Keratinocyte (primary cell): ENCODE data around the gene ARX.

Experiments
- EZH2 ChIP-seq: IDR thresholded peaks from one replicate; pipeline ENCODE4 v1.6.1; 2012; ENCODE audit warnings: inconsistent platforms, mild to moderate bottlenecking, low read length, moderate library complexity
- TF ChIP-seq, protein P1 (sequence below), 3 experiments: IDR thresholded peaks in 1 of 3; conservative IDR thresholded peaks in 1 of 3; optimal IDR thresholded peaks in 1 of 3; 2 replicates in 2 of 3; 3 replicates in 1 of 3; pipeline versions ENCODE3 to v1.5.1; 2011; ENCODE audit warnings: low read length in 3 of 3, mild to moderate bottlenecking in 3 of 3, moderate library complexity in 2 of 3, control low read depth in 1 of 3, inconsistent platforms in 1 of 3; ENCODE audit not compliant: insufficient read depth in 2 of 3; ENCODE audit errors: extremely low read depth in 1 of 3

- TF ChIP-seq, protein P1, sequence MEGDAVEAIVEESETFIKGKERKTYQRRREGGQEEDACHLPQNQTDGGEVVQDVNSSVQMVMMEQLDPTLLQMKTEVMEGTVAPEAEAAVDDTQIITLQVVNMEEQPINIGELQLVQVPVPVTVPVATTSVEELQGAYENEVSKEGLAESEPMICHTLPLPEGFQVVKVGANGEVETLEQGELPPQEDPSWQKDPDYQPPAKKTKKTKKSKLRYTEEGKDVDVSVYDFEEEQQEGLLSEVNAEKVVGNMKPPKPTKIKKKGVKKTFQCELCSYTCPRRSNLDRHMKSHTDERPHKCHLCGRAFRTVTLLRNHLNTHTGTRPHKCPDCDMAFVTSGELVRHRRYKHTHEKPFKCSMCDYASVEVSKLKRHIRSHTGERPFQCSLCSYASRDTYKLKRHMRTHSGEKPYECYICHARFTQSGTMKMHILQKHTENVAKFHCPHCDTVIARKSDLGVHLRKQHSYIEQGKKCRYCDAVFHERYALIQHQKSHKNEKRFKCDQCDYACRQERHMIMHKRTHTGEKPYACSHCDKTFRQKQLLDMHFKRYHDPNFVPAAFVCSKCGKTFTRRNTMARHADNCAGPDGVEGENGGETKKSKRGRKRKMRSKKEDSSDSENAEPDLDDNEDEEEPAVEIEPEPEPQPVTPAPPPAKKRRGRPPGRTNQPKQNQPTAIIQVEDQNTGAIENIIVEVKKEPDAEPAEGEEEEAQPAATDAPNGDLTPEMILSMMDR (optimal IDR thresholded peaks at IDR 0.05 in 1 of 3, IDR thresholded peaks at IDR 0.05 in 1 of 3, conservative IDR thresholded peaks at IDR 0.05 in 1 of 3; ENCODE audit: extremely low read depth in 1 of 3, insufficient read depth in 2 of 3, low read length in 3 of 3), result no peak
- TF ChIP-seq EZH2, result no peak
Observed at GRCh38 chrX:25004040-25004439, 11.7 kb downstream of the ARX start.
